HepG2 (cell line): ENCODE data around the gene ATP6V1F. TPM values are rescaled to one million over a fixed set of nuclear protein-coding genes. Genes with fewer than 3 reads are reported as not detected.

Source experiments
- NFKBIZ ChIP-seq: IDR thresholded peaks from 2 replicates; pipeline ENCODE4 v1.6.1; 2018; ENCODE audit warnings: missing genetic modification reagents, missing compliant biosample characterization
- SIX1 ChIP-seq: sonication (generic); formaldehyde crosslinking; IDR thresholded peaks from 2 replicates; pipeline ENCODE4 v1.4.0; 2020; ENCODE audit warnings: missing genetic modification reagents, borderline replicate concordance
- SKI ChIP-seq: fragments of 450-650 bp; IDR thresholded peaks from one replicate; pipeline ENCODE4 v1.6.1; 2018; ENCODE audit warnings: mild to moderate bottlenecking; ENCODE audit not compliant: partially characterized antibody
- USF2 ChIP-seq, 2 experiments: sonication (generic) in 1 of 2; formaldehyde crosslinking in 1 of 2; IDR thresholded peaks; 2 replicates each; pipeline versions ENCODE4 v1.5.1 to v1.6.1; 2011 to 2020; ENCODE audit warnings: borderline replicate concordance in 1 of 2, low read depth in 1 of 2, low read length in 1 of 2, mild to moderate bottlenecking in 1 of 2, missing genetic modification reagents in 1 of 2, moderate library complexity in 1 of 2
- ZBTB3 ChIP-seq: sonication (generic); formaldehyde crosslinking; IDR thresholded peaks from 2 replicates; pipeline ENCODE4 v1.4.0; 2020; ENCODE audit warnings: low read depth, mild to moderate bottlenecking, moderate library complexity, missing genetic modification reagents, borderline replicate concordance
- ZFP1 ChIP-seq: IDR thresholded peaks from 2 replicates; pipeline ENCODE4 v1.6.1; 2016
- ZMAT3 ChIP-seq: sonication (generic); formaldehyde crosslinking; conservative IDR thresholded peaks from 2 replicates; pipeline ENCODE4 v1.7.0; 2021; ENCODE audit warnings: missing genetic modification reagents
- ZNF407 ChIP-seq: sonication (generic); formaldehyde crosslinking; IDR thresholded peaks from one replicate; pipeline ENCODE4 v1.5.1; 2020; ENCODE audit warnings: mild to moderate bottlenecking, missing genetic modification reagents; ENCODE audit errors: not compliant biosample characterization
- ZNF780A ChIP-seq: sonication (generic); formaldehyde crosslinking; IDR thresholded peaks from 2 replicates; pipeline ENCODE4 v1.8.0; 2022; ENCODE audit warnings: mild to moderate bottlenecking, missing genetic modification reagents, moderate library complexity
- ZNF792 ChIP-seq: IDR thresholded peaks from 2 replicates; pipeline ENCODE4 v1.6.1; 2016
- polyA plus RNA-seq, 8 experiments: library from polyadenylated mRNA; depleted of rRNA in 3 of 8; stranded (reverse) in 7 of 8; unstranded in 1 of 8; fragments of >200 nt; fragmentation: Illumina TruSeq in 4 of 8; extraction: Trizol in 4 of 8; gene quantifications; 2 replicates each; pipeline versions ENCODE4 v1.2.1 to v1.2.3, GENCODE V29; 2011 to 2016; ENCODE audit warnings: low read depth in 4 of 8, missing spikeins in 1 of 8, mixed read lengths in 1 of 8; ENCODE audit not compliant: insufficient read depth in 1 of 8
- total RNA-seq, 5 experiments: library from RNA; depleted of rRNA; stranded (reverse); fragments of >200 nt; fragmentation: Illumina TruSeq; extraction: Trizol; gene quantifications; 2 replicates each; pipeline ENCODE4 v1.2.3, GENCODE V29; 2016; ENCODE audit warnings: low read depth in 1 of 5
- TF ChIP-seq, protein P1 (sequence below): conservative IDR thresholded peaks from 2 replicates; pipeline ENCODE4 v1.6.1; 2018; ENCODE audit warnings: missing genetic modification reagents
- TF ChIP-seq, protein P2 (sequence below): sonication (generic); formaldehyde crosslinking; IDR thresholded peaks from 2 replicates; pipeline ENCODE4 v1.4.0; 2020; ENCODE audit warnings: missing genetic modification reagents
- TF ChIP-seq, protein P3 (sequence below): sonication (generic); formaldehyde crosslinking; IDR thresholded peaks from 2 replicates; pipeline ENCODE4 v1.8.0; 2022; ENCODE audit warnings: mild to moderate bottlenecking, missing genetic modification reagents, moderate library complexity

Gene ATP6V1F
- total and polyA plus RNA-seq, 2 of the 13 experiments (the other 11 are each of a cell fraction or from before 2014, with no cell fraction given), result 87.2 to 132 TPM

GRCh38 chr7:128879461-128879938 is 16.8 kb downstream of the ATP6V1F start (continued):
- TF ChIP-seq ZNF407 (CRISPR knock-in tag) (no peak), SIX1 (CRISPR knock-in tag) (no peak), NFKBIZ (no peak), ZFP1 (no peak), ZNF780A (no peak), ZMAT3 (no peak), SKI (no peak), USF2 (IDR thresholded peaks at IDR 0.05; ENCODE audit: low read depth, low read length) (no peak), USF2 (CRISPR knock-in tag; IDR thresholded peaks at IDR 0.05; ENCODE audit: borderline replicate concordance) (peak; percentile 50; the same call in 1 of the 2 replicates), ZNF792 (no peak), ZBTB3 (CRISPR knock-in tag) (no peak)
- TF ChIP-seq, protein P1, sequence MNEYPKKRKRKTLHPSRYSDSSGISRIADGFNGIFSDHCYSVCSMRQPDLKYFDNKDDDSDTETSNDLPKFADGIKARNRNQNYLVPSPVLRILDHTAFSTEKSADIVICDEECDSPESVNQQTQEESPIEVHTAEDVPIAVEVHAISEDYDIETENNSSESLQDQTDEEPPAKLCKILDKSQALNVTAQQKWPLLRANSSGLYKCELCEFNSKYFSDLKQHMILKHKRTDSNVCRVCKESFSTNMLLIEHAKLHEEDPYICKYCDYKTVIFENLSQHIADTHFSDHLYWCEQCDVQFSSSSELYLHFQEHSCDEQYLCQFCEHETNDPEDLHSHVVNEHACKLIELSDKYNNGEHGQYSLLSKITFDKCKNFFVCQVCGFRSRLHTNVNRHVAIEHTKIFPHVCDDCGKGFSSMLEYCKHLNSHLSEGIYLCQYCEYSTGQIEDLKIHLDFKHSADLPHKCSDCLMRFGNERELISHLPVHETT (CRISPR knock-in tag), result no peak
- TF ChIP-seq, protein P2, sequence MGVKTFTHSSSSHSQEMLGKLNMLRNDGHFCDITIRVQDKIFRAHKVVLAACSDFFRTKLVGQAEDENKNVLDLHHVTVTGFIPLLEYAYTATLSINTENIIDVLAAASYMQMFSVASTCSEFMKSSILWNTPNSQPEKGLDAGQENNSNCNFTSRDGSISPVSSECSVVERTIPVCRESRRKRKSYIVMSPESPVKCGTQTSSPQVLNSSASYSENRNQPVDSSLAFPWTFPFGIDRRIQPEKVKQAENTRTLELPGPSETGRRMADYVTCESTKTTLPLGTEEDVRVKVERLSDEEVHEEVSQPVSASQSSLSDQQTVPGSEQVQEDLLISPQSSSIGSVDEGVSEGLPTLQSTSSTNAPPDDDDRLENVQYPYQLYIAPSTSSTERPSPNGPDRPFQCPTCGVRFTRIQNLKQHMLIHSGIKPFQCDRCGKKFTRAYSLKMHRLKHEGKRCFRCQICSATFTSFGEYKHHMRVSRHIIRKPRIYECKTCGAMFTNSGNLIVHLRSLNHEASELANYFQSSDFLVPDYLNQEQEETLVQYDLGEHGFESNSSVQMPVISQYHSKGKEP (CRISPR knock-in tag), result no peak
- TF ChIP-seq, protein P3, sequence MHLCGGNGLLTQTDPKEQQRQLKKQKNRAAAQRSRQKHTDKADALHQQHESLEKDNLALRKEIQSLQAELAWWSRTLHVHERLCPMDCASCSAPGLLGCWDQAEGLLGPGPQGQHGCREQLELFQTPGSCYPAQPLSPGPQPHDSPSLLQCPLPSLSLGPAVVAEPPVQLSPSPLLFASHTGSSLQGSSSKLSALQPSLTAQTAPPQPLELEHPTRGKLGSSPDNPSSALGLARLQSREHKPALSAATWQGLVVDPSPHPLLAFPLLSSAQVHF (CRISPR knock-in tag), result no peak
